Measurements from ENCODE around the gene KCNK4.

Gene KCNK4

DNA sequence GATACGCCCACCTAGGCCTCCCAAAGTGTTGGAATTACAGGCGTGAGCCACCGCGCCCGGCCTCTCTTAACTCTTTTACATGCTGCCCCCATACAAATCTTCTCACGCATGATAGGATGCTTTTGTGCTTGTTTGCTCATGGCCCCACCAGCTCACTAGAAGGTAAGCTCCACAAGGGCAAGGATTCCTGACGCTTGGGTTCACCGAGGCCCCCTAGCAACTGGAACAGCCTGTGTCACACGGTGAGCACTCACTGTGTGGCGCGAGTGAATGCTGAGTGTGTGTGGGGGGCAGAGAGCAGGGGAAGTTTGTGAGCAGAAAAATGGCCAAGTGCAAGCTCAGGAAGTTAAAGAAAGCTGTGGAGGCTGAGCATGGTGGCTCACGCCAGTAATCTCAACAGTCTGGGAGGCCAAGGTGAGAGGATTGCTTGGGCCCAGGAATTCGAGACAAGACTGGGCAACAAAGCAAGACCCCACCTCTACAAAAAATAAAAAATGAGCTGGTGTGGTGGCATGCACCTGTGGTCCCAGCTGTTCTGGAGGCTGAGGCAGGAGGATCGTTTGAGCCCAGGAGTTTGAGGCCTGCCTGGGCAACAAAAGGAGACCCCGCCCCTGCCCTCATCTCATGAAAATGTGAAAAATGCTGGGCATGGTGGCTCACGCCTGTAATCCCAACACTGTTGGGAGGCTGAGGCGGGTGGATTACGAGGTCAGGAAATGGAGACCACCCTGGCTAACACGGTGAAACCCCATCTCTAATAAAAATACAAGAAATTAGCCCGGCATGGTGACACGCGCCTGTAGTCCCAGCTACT, 8.9 kb upstream of the KCNK4 start:
- peaks cover 10% of the 10 kb centered on the region; the same call in 1 of the 2 replicates for H3K79me2 ChIP-seq (ENCODE audit: insufficient read depth, low read length)
- H3K27me3 ChIP-seq (ENCODE audit: insufficient read depth, low read length, poor library complexity, severe bottlenecking), result no peaks in the 10 kb centered on the region
- H3F3A ChIP-seq (ENCODE audit: low read depth), result no peaks in the 10 kb centered on the region
- H3K9me3 ChIP-seq (ENCODE audit: insufficient read depth, low read depth, low read length), result no peaks in the 10 kb centered on the region
- H2AFZ ChIP-seq (ENCODE audit: low read length), result no peak overlapping the region
- TF ChIP-seq EZH2phosphoT487 (IDR thresholded peaks at IDR 0.05; ENCODE audit: borderline replicate concordance), result no peak
- TF ChIP-seq, protein P1, sequence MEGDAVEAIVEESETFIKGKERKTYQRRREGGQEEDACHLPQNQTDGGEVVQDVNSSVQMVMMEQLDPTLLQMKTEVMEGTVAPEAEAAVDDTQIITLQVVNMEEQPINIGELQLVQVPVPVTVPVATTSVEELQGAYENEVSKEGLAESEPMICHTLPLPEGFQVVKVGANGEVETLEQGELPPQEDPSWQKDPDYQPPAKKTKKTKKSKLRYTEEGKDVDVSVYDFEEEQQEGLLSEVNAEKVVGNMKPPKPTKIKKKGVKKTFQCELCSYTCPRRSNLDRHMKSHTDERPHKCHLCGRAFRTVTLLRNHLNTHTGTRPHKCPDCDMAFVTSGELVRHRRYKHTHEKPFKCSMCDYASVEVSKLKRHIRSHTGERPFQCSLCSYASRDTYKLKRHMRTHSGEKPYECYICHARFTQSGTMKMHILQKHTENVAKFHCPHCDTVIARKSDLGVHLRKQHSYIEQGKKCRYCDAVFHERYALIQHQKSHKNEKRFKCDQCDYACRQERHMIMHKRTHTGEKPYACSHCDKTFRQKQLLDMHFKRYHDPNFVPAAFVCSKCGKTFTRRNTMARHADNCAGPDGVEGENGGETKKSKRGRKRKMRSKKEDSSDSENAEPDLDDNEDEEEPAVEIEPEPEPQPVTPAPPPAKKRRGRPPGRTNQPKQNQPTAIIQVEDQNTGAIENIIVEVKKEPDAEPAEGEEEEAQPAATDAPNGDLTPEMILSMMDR (conservative IDR thresholded peaks at IDR 0.05; ENCODE audit: low read length), result no peak
- H3K36me3 ChIP-seq (ENCODE audit: insufficient read depth, low read length), result no peaks in the 10 kb centered on the region
- H3K4me3 ChIP-seq (ENCODE audit: low read length, poor library complexity, severe bottlenecking), result no peak overlapping the region
- H3K9ac ChIP-seq (ENCODE audit: low read depth, low read length, poor library complexity, severe bottlenecking), result no peak overlapping the region
- H3K4me2 ChIP-seq (ENCODE audit: low read depth, low read length, poor library complexity, severe bottlenecking), result no peak overlapping the region
- no peaks in the 10 kb centered on the region for H3K9me2 ChIP-seq (replicated peaks; ENCODE audit: low read depth, low read length)
- peaks cover 8% of the 10 kb centered on the region for H3K4me1 ChIP-seq (ENCODE audit: insufficient read depth, low read length, poor library complexity, severe bottlenecking)
- no peaks in the 10 kb centered on the region for H4K20me1 ChIP-seq (ENCODE audit: insufficient read depth, low read length, poor library complexity, severe bottlenecking)

DNA sequence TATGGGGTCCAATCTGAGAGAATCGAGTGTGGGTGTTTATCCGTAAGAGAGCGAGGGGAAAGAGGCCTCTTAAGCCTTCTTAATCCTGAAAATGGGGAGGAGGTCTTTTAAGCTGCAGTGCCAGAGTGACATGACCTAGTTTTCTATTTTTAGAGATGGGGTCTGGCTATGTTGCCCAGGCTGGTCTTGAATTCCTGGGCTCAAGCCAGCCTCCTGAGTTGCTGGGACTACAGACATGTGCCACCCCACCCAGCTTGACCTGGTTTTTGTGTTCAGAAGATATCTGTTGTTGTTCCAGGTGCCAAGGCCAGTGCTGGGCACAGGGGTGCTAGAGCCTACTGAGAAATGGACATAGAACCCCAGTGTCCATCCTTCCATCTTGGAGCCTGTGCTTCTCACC, 8.0 kb upstream of the KCNK4 start:
- Histone ChIP-seq H3K79me2 (ENCODE audit: insufficient read depth, low read length) (peaks cover 10% of the 10 kb centered on the region; the same call in 1 of the 2 replicates), H2AFZ (ENCODE audit: low read length) (no peak overlapping the region), H3K4me1 (ENCODE audit: insufficient read depth, low read length, poor library complexity, severe bottlenecking) (peaks cover 8% of the 10 kb centered on the region), H3K9me2 (replicated peaks; ENCODE audit: low read depth, low read length) (no peaks in the 10 kb centered on the region), H3K9ac (ENCODE audit: low read depth, low read length, poor library complexity, severe bottlenecking) (no peak overlapping the region), H3K4me2 (ENCODE audit: low read depth, low read length, poor library complexity, severe bottlenecking) (peak overlapping the region; percentile 96), H3K36me3 (ENCODE audit: insufficient read depth, low read length) (no peaks in the 10 kb centered on the region), H3K27me3 (ENCODE audit: insufficient read depth, low read length, poor library complexity, severe bottlenecking) (no peaks in the 10 kb centered on the region), H4K20me1 (ENCODE audit: insufficient read depth, low read length, poor library complexity, severe bottlenecking) (no peaks in the 10 kb centered on the region), H3F3A (ENCODE audit: low read depth) (no peaks in the 10 kb centered on the region), H3K9me3 (ENCODE audit: insufficient read depth, low read depth, low read length) (no peaks in the 10 kb centered on the region), H3K4me3 (ENCODE audit: low read length, poor library complexity, severe bottlenecking) (no peak overlapping the region)
- TF ChIP-seq EZH2phosphoT487 (IDR thresholded peaks at IDR 0.05; ENCODE audit: borderline replicate concordance), result no peak
- TF ChIP-seq, protein P1 (conservative IDR thresholded peaks at IDR 0.05; ENCODE audit: low read length), result no peak

DNA sequence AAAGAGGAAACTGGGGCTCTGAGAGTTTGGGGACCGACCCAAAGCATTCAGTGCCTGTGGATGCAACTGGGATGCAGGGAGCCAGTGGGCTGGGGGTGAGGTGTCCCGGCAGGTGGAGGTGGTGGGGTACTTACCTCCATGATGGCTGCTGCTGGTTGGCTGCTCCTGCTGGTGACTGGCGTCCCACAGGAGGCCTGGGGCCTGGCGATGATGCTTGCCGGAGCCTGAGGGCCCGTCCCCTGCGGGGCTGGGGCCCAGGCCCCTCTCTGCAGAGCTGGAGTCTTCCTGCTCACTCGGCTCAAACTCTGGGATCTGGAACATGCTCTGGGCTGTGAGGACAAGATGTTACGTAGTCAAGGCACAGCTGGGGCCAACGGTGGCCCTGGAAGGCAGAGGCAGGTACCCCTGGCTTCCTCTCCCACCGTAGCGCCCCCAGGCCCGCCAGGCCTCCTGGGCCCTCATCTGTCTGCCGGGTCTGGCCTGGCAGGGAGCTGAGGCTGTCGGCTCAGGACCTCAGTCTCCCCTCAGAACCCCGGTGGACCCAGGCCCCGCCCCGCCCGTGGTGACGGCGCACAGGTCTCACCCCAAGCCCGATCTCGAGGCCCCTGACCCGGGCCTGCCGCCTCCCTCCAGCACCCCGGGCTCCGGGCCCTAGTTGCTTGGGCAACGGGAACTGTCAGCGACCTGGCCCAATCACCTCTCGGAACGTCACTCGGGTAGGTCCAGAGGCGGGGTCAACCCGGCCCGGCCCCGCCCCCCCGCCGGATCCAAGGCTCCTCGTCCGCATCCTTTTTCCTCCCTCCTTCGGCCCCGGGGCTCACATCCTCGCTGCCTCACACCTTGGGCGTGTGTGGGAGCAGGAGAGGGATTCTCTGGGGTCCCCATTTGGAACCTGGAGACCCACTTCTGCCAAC, 6.8 kb upstream of the KCNK4 start, which contains the start of gene BAD:
Gene BAD, minus strand, starts transcription at position 618 of the 914 bp plus-strand sequence. Its CDS starts 297 bp downstream, at position 321.
- H3K4me2 ChIP-seq (ENCODE audit: low read depth, low read length, poor library complexity, severe bottlenecking), result peak within 1 kb of the TSS; percentile 96
- peaks cover 8% of the 10 kb centered on the region for H3K4me1 ChIP-seq (ENCODE audit: insufficient read depth, low read length, poor library complexity, severe bottlenecking)
- H3F3A ChIP-seq (ENCODE audit: low read depth), result no peaks in the 10 kb centered on the region
- H3K9me3 ChIP-seq (ENCODE audit: insufficient read depth, low read depth, low read length), result no peaks in the 10 kb centered on the region
- no peaks in the 10 kb centered on the region for H3K9me2 ChIP-seq (replicated peaks; ENCODE audit: low read depth, low read length)
- no peaks in the 10 kb centered on the region for H3K36me3 ChIP-seq (ENCODE audit: insufficient read depth, low read length)
- H3K4me3 ChIP-seq (ENCODE audit: low read length, poor library complexity, severe bottlenecking), result peak within 1 kb of the TSS; percentile 99
- H3K27me3 ChIP-seq (ENCODE audit: insufficient read depth, low read length, poor library complexity, severe bottlenecking), result no peaks in the 10 kb centered on the region
- peaks cover 10% of the 10 kb centered on the region; the same call in 1 of the 2 replicates for H3K79me2 ChIP-seq (ENCODE audit: insufficient read depth, low read length)
- H2AFZ ChIP-seq (ENCODE audit: low read length), result peak within 1 kb of the TSS; percentile 95
- peak within 1 kb of the TSS; percentile 87 for H3K9ac ChIP-seq (ENCODE audit: low read depth, low read length, poor library complexity, severe bottlenecking)
- TF ChIP-seq, protein P1 (conservative IDR thresholded peaks at IDR 0.05; ENCODE audit: low read length), result no peak
- TF ChIP-seq EZH2phosphoT487 (IDR thresholded peaks at IDR 0.05; ENCODE audit: borderline replicate concordance), result no peak
- no peaks in the 10 kb centered on the region for H4K20me1 ChIP-seq (ENCODE audit: insufficient read depth, low read length, poor library complexity, severe bottlenecking)

All from Loucy (cell line).